Limb (tissue), 2 donors: ENCODE results near the gene TRIM51G.
"Not testable (repeated sequence)": the region's sequence is repeated elsewhere in the genome, so short reads cannot be mapped to it uniquely, and the experiment has no call there.

Experiments used
- DNase-seq, 2 donors: peaks; one replicate each; pipeline ENCODE4 v3.0.0-alpha.2; 2016; ENCODE audit errors: extremely low spot score in 2 of 2

TRIM51G gene

GRCh38 chr11:48983785-48984184 is at the start of gene TRIM51G:
TRIM51G (minus strand) TSS chr11:48983885; CDS start chr11:48981695, 2,190 bp downstream.
- not testable (repeated sequence) for DNase-seq

- not testable (repeated sequence) for DNase-seq
These were observed 44.8 kb upstream of the TRIM51G start, which contains the start of gene TRIM49B for GRCh38 chr11:49028523-49028922. TRIM49B (plus strand) TSS chr11:49028823; CDS start chr11:49031600, 2,777 bp downstream.

DNA sequence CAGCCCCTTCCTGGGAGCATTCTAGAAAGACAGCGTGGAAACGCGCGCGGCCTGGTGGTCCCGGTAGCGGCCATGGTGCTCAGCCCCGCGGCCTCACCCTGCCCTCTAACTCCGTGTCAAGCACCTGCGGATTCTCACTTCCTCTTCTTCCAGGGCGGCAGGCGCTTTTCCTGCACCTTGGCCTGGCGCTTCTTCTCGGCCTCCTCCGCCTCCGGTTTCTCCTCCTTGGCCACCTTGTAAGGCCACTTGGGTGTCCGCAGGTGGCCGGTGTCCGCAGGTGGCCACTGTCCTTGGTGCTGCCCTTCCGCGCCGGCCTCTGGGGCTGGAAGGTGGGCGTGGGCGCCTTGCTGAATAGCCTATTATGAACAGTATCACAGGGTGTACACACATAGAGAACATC is 15.1 kb downstream of the TRIM51G start:
- DNase-seq: not testable (repeated sequence)

DNA sequence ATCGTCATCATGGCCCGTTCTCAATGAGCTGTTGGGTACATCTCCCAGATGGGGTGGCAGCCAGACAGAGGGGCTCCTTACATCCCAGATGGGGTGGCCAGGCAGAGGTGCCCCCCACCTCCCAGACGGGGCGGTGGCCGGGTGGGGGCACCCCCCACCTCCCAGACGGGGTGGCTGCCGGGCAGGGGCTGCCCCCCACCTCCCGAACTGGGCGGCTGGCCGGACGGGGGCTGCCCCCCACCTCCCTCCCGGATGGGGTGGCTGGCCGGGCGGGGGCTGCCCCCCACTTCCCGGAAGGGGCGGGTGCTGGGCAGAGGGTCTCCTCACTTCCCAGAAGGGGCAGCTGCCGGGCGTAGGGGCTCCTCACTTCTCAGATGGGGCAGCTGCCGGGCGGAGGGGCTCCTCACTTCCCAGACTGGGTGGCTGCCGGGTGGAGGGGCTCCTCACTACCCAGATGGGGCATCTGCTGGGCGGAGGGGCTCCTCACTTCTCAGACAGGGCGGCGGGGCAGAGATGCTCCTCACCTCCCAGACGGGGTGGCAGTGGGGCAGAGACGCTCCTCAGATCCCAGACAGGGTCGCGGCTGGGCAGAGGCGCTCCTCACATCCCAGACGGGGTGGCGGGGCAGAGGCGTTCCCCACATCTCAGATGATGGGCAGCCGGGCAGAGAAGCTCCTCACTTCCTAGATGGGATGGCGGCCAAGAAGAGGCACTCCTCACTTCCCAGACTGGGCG is 28.2 kb downstream of the TRIM51G start:
- DNase-seq: not testable (repeated sequence)

DNA sequence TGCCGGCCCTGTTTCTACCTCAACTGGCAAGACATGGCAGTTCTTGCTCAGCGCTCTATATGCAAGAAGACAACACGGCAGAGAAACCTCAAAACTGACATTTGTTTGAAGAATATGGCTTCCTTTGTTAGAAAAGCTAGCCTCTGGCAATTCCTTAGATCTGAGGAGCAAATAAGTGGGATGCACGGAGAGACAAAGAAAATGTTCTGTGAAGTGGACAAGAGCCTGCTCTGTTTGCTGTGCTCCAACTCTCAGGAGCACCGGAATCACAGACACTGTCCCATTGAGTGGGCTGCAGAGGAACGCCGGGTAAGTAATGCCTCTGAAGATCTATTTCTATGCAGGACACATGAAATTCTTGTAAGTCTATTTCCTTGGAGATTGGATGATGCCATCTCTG is 37.9 kb downstream of the TRIM51G start:
- not testable (repeated sequence) for DNase-seq
